ENCODE results near the gene PRKCA.

The PRKCA gene

GRCh38 chr17:66760324-66760723 is 457.9 kb downstream of the PRKCA start:
- DNase-seq, result no peak

- no peak for DNase-seq
Observed at GRCh38 chr17:66762276-66762675, 459.9 kb downstream of the PRKCA start.

DNA sequence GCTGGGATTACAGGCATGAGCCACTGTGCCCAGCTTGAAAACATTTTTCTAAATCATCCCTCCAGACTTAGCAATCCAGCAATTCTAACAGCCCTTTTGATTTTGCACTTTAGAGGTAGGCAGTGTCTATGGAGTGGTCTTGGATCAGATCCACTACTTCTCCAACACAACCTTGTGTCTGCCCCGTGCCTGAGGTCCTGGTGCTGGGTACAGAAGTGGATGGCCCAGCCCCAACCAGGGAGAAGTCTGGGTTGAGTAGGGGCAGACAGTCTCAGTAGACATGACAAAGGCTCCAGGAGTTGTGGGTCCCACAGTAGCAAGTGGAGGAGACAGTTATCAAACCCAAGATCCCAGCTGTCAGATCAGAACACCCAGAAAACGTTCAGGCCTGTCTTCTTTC is 460.6 kb downstream of the PRKCA start:
- DNase-seq, result no peak

DNA sequence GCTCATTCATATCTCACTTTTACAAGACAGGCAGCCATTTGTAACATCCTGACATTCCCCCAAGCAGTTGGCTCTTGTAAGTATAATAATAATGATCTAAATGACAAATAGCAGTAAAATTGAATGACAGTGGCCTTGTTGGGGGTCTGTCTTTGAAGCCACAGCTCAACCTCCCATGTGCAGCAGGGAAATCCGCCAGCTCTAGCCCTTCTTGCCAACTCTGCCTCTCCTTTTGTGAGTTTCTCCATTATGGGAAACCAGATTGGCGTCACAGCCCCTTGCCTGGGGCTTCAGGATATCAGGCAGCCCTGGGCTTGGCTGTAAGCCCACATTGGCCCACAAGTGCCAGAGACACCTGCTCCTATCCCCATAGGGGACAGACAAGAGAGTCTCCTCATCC is 462.1 kb downstream of the PRKCA start:
- DNase-seq, result no peak

- DNase-seq, result no peak
Observed at GRCh38 chr17:66767154-66767933, 464.9 kb downstream of the PRKCA start.

DNA sequence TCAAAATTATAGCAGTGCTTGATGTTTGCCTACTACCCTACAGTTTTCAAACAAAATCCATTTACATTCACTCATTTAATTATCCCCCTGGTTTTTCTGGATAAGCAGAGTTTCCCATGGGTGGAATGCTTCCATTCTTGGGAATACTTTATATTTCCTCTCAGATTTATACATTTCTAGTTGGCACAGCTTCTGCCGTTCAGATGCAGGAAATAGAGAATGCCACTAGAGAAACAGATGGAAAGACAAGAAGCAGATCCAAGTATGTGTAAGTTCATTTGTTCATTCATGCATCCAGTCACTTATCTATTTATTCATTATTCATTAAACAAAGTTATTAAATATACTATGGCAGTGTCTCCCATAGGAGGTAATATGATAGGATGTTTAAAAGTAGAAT is 467.5 kb downstream of the PRKCA start:
- DNase-seq, result no peak

GRCh38 chr17:66772148-66772812 is 469.9 kb downstream of the PRKCA start:
- no peak for DNase-seq

DNA sequence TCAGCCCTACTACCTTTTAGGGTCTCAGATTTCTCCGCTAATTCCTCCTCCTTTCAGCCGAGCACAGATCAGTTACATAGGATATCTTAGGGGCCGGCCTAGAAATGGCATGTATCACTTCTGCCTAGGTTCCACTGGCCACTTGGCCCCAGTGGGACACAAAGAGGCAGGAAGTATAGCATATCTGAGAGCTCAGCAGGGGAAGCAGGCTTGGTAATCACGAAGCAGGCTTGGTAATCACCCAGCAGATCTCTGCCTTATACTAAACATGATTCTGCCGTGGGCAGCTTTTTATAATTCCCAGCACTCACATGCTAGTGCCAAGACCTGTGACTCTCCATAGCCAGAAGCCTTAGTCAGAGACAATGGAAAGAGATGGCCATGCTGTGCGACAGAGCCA is 472.9 kb downstream of the PRKCA start:
- no peak for DNase-seq

- DNase-seq, result no peak
Observed at GRCh38 chr17:66775881-66776400, 473.5 kb downstream of the PRKCA start.

- DNase-seq, result no peak
Observed at GRCh38 chr17:66776999-66777688, 474.7 kb downstream of the PRKCA start.

DNA sequence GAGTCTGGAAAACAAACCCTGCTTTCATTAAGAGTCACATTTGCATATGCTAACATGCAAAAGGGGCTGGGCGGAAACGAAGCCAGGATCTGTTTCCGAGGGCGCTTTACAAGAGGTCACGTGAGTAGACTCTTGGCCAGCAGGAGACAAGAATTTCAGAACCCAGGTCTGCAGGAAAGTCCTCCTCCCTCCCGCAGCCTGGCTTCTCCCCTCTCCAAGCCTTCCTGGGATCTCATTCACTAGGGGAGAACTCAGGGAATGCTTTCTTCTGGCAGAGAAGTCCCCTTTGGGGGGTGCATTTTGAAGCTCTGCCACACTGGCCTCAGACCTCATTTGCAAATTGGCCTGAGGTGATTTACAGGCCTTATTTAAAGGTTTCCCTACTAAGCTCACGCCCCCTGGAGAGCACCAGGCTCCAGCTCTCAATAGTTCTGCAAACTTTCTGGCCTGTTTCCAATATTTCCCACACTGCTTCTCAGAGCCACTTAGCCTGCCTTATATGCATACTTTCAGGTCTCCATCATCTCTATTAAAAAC is 475.3 kb downstream of the PRKCA start:
- no peak for DNase-seq

- DNase-seq, result no peak
Observed at GRCh38 chr17:66778531-66779236, 476.3 kb downstream of the PRKCA start.

- no peak for DNase-seq
Observed at GRCh38 chr17:66779237-66779606, 476.8 kb downstream of the PRKCA start.

DNA sequence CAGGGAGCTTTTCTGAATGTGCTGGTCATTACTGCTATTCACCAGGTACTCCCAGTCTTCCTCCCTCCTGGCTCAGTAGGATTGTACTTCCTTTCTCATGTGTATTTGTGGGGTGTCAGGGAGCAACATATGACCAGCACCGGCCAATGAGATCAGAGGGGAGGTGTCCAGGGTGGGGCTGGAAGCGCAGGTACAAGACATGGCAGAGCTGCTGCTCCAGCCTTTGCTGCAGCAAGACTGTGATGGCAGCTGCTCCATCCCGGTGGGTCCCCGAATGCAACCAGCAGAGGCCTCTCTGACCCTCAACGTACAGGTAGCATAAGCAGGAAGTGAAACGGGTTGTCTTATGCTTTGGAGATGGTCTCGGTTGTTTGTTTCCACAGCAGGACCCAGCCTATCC is 478.7 kb downstream of the PRKCA start:
- no peak for DNase-seq

- no peak for DNase-seq
Observed at GRCh38 chr17:66782851-66783250, 480.4 kb downstream of the PRKCA start.

DNA sequence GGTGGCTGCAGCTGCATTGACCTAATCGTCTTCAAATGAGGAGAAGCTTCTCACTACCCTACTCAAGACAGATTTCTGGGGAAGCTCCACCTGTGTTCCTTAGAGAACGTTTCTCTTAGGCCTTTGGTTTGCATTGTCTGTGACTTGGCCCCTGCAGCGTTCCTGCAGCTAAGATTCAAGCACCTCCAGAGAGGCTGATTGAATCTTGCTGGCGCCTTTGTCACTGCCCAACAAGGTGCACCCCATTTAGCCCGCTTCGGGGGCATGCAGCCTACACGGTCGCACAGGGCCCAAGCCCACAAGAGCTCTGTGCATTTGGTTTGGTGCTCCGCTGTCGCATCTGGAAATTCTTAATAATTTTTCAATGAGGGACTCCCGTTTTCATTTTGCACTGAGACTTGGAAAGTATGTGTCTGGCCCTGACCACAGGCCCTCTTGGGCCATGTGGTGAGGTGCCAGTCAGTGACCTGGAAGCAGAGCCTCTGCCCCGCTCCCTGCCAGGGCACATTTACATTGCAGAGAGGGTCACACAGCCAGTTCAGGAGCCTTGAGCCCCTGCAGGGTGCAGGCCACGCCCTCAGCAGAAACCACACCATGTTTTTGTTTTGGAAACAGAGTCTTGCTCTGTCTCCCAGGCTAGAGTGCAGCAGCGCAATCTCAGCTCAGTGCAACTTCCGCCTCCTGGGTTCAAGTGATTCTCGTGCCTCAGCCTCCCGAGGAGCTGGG is 481.4 kb downstream of the PRKCA start:
- no peak for DNase-seq

GRCh38 chr17:66784621-66785364 is 482.4 kb downstream of the PRKCA start:
- no peak for DNase-seq

- no peak for DNase-seq
Observed at GRCh38 chr17:66786107-66786506, 483.7 kb downstream of the PRKCA start.

GRCh38 chr17:66787914-66788313 is 485.5 kb downstream of the PRKCA start:
- DNase-seq, result no peak

DNA sequence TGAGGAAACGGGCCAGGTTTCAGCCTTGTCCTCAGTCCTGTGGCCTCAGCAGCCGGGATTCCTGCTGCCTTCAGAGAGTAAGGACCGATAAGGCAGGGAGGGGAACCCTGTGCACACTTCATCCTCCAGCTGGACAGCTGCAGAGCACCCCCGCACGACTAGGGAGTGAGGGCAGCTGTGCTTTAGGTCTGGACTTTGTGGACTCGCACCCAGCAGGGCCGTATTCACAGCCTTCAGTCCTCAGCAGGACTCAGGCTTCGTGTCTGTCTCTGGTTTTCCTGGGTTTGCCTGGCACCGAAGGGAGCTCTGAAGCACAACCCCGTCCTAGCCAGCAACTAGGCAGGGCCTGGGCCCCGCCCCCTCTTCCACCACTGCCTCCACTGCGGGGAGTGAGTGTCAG is 486.7 kb downstream of the PRKCA start:
- no peak for DNase-seq

GRCh38 chr17:66789961-66790437 is 487.6 kb downstream of the PRKCA start:
- DNase-seq, result no peak
